CD4-positive, alpha-beta T cell treated with Interleukin-4 for 1 hour (primary cell): ENCODE data around the gene UCK1.

Source experiments
- DNase-seq, 2 donors: peaks; one replicate each; pipeline ENCODE4 v3.0.0-alpha.2; 2020 to 2022

The UCK1 gene

GRCh38 chr9:131492070-131492469 lies 39.0 kb downstream of the UCK1 start:
- DNase-seq, result no peak

GRCh38 chr9:131491001-131491710 lies 39.9 kb downstream of the UCK1 start:
- DNase-seq, result no peak

GRCh38 chr9:131490514-131490913 lies 40.5 kb downstream of the UCK1 start:
- DNase-seq, result no peak

- no peak for DNase-seq
Observed at GRCh38 chr9:131487621-131488031, 43.4 kb downstream of the UCK1 start.

- DNase-seq, result no peak
Observed at GRCh38 chr9:131487001-131487400, 44.1 kb downstream of the UCK1 start.

GRCh38 chr9:131485728-131486422 lies 45.2 kb downstream of the UCK1 start:
- no peak for DNase-seq

GRCh38 chr9:131485206-131485605 lies 45.9 kb downstream of the UCK1 start:
- no peak for DNase-seq

GRCh38 chr9:131484560-131485185 lies 46.4 kb downstream of the UCK1 start:
- DNase-seq, result no peak

- DNase-seq, result no peak
Observed at GRCh38 chr9:131484051-131484445, 47.0 kb downstream of the UCK1 start.

- DNase-seq, result no peak
Observed at GRCh38 chr9:131483319-131484050, 47.6 kb downstream of the UCK1 start.

GRCh38 chr9:131482343-131483006 lies 48.6 kb downstream of the UCK1 start:
- DNase-seq, result no peak

- no peak for DNase-seq
Observed at GRCh38 chr9:131481441-131482342, 49.4 kb downstream of the UCK1 start.

GRCh38 chr9:131480258-131480657 lies 50.8 kb downstream of the UCK1 start:
- no peak for DNase-seq

GRCh38 chr9:131478911-131479310 lies 52.2 kb downstream of the UCK1 start:
- no peak for DNase-seq

- peak; percentile 54 to 64 for DNase-seq
Observed at GRCh38 chr9:131478421-131478868, 52.6 kb downstream of the UCK1 start.

- no peak for DNase-seq
Observed at GRCh38 chr9:131477816-131478419, 53.1 kb downstream of the UCK1 start.

- DNase-seq, result no peak
Observed at GRCh38 chr9:131477367-131477766, 53.7 kb downstream of the UCK1 start.

- no peak for DNase-seq
Observed at GRCh38 chr9:131476777-131477345, 54.2 kb downstream of the UCK1 start.

- DNase-seq, result no peak
Observed at GRCh38 chr9:131475956-131476776, 54.9 kb downstream of the UCK1 start.
